Measurements from ENCODE around the gene SEMA4A.

SEMA4A gene

DNA sequence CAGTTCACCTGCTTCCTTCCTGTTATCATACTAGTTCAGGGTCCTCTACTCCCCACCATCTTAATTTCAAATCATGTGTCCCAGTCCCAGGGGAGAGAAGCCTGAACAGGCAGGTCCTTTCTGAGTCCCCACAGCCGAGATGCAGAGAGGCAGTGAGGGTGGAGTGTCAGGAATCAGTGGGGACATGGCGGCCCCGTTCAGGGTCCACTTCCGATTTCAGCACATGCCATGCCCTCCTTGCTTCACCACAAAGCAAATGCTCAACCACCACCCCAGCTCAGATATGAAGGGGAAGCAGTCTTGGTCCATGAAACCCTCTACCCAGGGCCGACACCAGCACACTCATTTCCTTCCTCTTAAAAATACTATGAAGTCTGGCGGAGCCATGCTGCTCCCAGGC lies 5.2 kb upstream of the SEMA4A start:
- Histone ChIP-seq H3K27ac (no peak overlapping the region), H3K9me3 (ENCODE audit: severe bottlenecking) (no peaks in the 10 kb centered on the region), H3K4me3 (ENCODE audit: low read depth, low read length) (no peak overlapping the region), H3K27me3 (ENCODE audit: insufficient read depth, low read depth, severe bottlenecking) (no peaks in the 10 kb centered on the region), H3K36me3 (no peaks in the 10 kb centered on the region)
- TF ChIP-seq CTCF (IDR thresholded peaks at IDR 0.05; ENCODE audit: low read depth, low read length), result no peak
- no peak for DNase-seq

- H3K27me3 ChIP-seq (ENCODE audit: insufficient read depth, low read depth, severe bottlenecking), result no peaks in the 10 kb centered on the region
- no peaks in the 10 kb centered on the region for H3K9me3 ChIP-seq (ENCODE audit: severe bottlenecking)
- TF ChIP-seq CTCF (IDR thresholded peaks at IDR 0.05; ENCODE audit: low read depth, low read length), result no peak
- H3K27ac ChIP-seq, result no peak overlapping the region
- no peaks in the 10 kb centered on the region for H3K36me3 ChIP-seq
- no peak for DNase-seq
- no peak overlapping the region for H3K4me3 ChIP-seq (ENCODE audit: low read depth, low read length)
Observed at GRCh38 chr1:156149374-156150332, 3.7 kb upstream of the SEMA4A start.

GRCh38 chr1:156150333-156151011 lies 2.9 kb upstream of the SEMA4A start:
- Histone ChIP-seq H3K27me3 (ENCODE audit: insufficient read depth, low read depth, severe bottlenecking) (no peaks in the 10 kb centered on the region), H3K27ac (no peak overlapping the region), H3K36me3 (no peaks in the 10 kb centered on the region), H3K4me3 (ENCODE audit: low read depth, low read length) (no peak overlapping the region), H3K9me3 (ENCODE audit: severe bottlenecking) (no peaks in the 10 kb centered on the region)
- no peak for TF ChIP-seq CTCF (IDR thresholded peaks at IDR 0.05; ENCODE audit: low read depth, low read length)
- no peak for DNase-seq

- no peak for TF ChIP-seq CTCF (IDR thresholded peaks at IDR 0.05; ENCODE audit: low read depth, low read length)
- Histone ChIP-seq H3K27ac (no peak overlapping the region), H3K27me3 (ENCODE audit: insufficient read depth, low read depth, severe bottlenecking) (no peaks in the 10 kb centered on the region), H3K36me3 (no peaks in the 10 kb centered on the region), H3K9me3 (ENCODE audit: severe bottlenecking) (no peaks in the 10 kb centered on the region), H3K4me3 (ENCODE audit: low read depth, low read length) (no peak overlapping the region)
- DNase-seq, result no peak
Observed at GRCh38 chr1:156151093-156151688, 2.2 kb upstream of the SEMA4A start.

DNA sequence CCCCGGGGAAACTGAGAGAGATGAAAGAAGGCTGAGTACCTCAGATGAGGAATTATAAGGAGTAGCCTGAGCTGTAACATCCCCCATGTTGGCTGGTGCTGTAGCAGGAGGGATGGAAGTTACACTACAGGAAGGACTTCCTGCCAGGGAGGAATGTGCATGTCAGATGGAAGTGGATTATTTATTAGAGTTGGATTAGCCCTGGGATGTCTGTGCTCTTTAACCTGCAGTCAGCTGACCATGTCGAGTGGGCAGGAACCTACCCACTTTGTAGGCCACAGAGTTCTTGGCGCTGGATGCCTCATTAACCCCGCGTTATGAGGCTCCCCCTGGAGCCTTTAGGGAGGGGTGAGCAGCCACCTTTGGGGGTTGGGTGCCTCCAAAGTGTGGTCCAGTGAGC lies 757 bp upstream of the SEMA4A start:
- H3K9me3 ChIP-seq (ENCODE audit: severe bottlenecking), result no peaks in the 10 kb centered on the region
- H3K4me3 ChIP-seq (ENCODE audit: low read depth, low read length), result no peak overlapping the region
- H3K27ac ChIP-seq, result no peak overlapping the region
- TF ChIP-seq CTCF (IDR thresholded peaks at IDR 0.05; ENCODE audit: low read depth, low read length), result no peak
- no peaks in the 10 kb centered on the region for H3K36me3 ChIP-seq
- no peak for DNase-seq
- H3K27me3 ChIP-seq (ENCODE audit: insufficient read depth, low read depth, severe bottlenecking), result no peaks in the 10 kb centered on the region
